ENCODE results near the gene STX8. TPM values are rescaled to one million over a fixed set of nuclear protein-coding genes. Genes with fewer than 3 reads are reported as not detected.
"Not testable (repeated sequence)": the region's sequence is repeated elsewhere in the genome, so short reads cannot be mapped to it uniquely, and the experiment has no call there.

Gene STX8
- total RNA-seq, 1 donor from 2014 or later = 58.4 TPM

DNA sequence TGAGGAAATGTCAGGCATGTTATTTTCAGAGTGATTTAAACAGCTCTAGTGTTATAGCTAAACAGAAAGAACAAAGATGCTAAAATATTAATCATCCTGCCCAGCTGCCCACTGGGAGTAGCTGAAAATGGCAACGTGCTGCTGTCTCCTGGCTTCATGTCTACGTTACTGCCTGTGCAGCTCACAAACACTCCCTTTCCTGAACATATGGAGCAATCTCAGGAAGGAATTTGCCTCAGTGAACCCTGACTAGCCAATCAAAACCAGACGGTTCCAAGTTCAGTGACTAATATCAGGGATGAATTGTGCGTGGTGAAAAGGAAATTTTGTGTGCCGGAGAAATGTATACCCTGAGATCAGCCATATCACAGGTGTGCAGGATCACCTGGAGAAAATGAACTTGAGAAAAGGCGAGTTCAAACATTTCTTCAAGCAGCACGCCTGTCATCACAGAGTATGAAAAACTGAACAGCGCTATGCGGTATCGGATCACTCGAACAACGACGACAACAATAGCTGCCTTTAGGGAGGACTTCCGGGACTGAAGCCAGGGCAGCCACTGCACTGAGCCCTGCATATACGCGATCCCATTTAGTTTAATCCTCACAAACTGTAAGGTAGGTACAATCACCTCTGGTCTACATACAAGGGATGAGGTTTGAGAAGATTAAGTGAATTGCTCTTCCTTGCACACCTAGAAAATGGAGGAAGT is 110.3 kb downstream of the STX8 start:
- FAIRE-seq (peak; percentile 96), DNase-seq (ENCODE audit: low read depth) (peak; percentile 91)
- Histone ChIP-seq H3K4me3 (ENCODE audit: low read depth, low read length) (peak overlapping the region; percentile 35), H3K27me3 (ENCODE audit: control insufficient read depth, insufficient read depth, low read length) (no peaks in the 10 kb centered on the region), H3K36me3 (ENCODE audit: control insufficient read depth, insufficient read depth, low read length) (peaks cover 2% of the 10 kb centered on the region)
- TF ChIP-seq, protein P1, sequence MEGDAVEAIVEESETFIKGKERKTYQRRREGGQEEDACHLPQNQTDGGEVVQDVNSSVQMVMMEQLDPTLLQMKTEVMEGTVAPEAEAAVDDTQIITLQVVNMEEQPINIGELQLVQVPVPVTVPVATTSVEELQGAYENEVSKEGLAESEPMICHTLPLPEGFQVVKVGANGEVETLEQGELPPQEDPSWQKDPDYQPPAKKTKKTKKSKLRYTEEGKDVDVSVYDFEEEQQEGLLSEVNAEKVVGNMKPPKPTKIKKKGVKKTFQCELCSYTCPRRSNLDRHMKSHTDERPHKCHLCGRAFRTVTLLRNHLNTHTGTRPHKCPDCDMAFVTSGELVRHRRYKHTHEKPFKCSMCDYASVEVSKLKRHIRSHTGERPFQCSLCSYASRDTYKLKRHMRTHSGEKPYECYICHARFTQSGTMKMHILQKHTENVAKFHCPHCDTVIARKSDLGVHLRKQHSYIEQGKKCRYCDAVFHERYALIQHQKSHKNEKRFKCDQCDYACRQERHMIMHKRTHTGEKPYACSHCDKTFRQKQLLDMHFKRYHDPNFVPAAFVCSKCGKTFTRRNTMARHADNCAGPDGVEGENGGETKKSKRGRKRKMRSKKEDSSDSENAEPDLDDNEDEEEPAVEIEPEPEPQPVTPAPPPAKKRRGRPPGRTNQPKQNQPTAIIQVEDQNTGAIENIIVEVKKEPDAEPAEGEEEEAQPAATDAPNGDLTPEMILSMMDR (IDR thresholded peaks at IDR 0.05; ENCODE audit: insufficient read depth, low read length, severe bottlenecking) = peak; percentile 13

- no peak for FAIRE-seq
- Histone ChIP-seq H3K36me3 (ENCODE audit: control insufficient read depth, insufficient read depth, low read length) (no peaks in the 10 kb centered on the region), H3K4me3 (ENCODE audit: low read depth, low read length) (no peak overlapping the region), H3K27me3 (ENCODE audit: control insufficient read depth, insufficient read depth, low read length) (no peaks in the 10 kb centered on the region)
- TF ChIP-seq, protein P1 (IDR thresholded peaks at IDR 0.05; ENCODE audit: insufficient read depth, low read length, severe bottlenecking) = no peak
- no peak for DNase-seq (ENCODE audit: low read depth)
Measured at GRCh38 chr17:9457005-9457404, 118.6 kb downstream of the STX8 start.

GRCh38 chr17:9456330-9456729 is 119.3 kb downstream of the STX8 start:
- FAIRE-seq = no peak
- Histone ChIP-seq H3K27me3 (ENCODE audit: control insufficient read depth, insufficient read depth, low read length) (no peaks in the 10 kb centered on the region), H3K4me3 (ENCODE audit: low read depth, low read length) (no peak overlapping the region), H3K36me3 (ENCODE audit: control insufficient read depth, insufficient read depth, low read length) (no peaks in the 10 kb centered on the region)
- TF ChIP-seq, protein P1 (IDR thresholded peaks at IDR 0.05; ENCODE audit: insufficient read depth, low read length, severe bottlenecking) = no peak
- DNase-seq (ENCODE audit: low read depth) = no peak

- TF ChIP-seq, protein P1 (IDR thresholded peaks at IDR 0.05; ENCODE audit: insufficient read depth, low read length, severe bottlenecking) = no peak
- FAIRE-seq = no peak
- H3K36me3 ChIP-seq (ENCODE audit: control insufficient read depth, insufficient read depth, low read length) = no peaks in the 10 kb centered on the region
- no peaks in the 10 kb centered on the region for H3K27me3 ChIP-seq (ENCODE audit: control insufficient read depth, insufficient read depth, low read length)
- peak; percentile 26 for DNase-seq (ENCODE audit: low read depth)
- no peak overlapping the region for H3K4me3 ChIP-seq (ENCODE audit: low read depth, low read length)
Measured at GRCh38 chr17:9451934-9452333, 123.7 kb downstream of the STX8 start.

DNA sequence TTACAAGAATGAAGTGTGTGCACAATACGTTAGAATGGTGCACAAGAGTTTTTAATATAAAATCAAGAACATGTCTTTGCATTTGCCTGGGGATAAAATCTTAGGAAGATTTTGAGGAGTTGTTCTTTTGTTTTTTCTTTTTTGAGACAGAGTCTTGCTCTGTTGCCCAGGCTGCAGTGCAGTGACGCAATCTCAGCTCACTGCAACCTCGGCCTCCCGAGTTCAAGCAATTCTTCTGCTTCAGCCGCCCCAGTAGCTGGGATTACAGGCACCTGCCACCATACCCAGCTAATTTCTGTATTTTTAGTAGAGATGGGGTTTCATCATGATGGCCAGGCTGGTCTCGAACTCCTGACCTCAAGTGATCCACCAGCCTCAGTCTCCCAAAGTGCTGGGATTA is 128.3 kb downstream of the STX8 start:
- not testable (repeated sequence) for DNase-seq (ENCODE audit: low read depth); H3K36me3 ChIP-seq (ENCODE audit: control insufficient read depth, insufficient read depth, low read length); H3K4me3 ChIP-seq (ENCODE audit: low read depth, low read length); H3K27me3 ChIP-seq (ENCODE audit: control insufficient read depth, insufficient read depth, low read length); FAIRE-seq

DNA sequence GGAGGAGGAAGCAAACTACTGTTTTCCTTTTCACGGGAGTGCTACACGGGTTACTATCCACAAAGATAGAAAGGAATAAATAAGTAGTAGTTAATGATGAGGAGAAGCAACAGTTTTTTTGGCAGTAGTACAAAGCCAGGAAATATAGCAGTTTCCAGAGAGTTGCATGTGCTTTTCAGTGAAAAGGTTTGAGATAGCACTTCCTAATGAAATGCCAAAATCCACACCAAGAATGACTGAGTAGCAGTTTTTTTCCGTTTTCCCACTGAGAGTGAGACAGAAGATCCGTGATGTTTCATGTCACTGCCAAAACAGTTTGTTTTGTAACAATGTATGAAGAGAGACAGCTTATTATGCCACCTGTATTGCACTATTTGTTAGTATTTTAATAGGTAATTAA is 129.1 kb downstream of the STX8 start:
- Histone ChIP-seq H3K27me3 (ENCODE audit: control insufficient read depth, insufficient read depth, low read length) (no peaks in the 10 kb centered on the region), H3K36me3 (ENCODE audit: control insufficient read depth, insufficient read depth, low read length) (no peaks in the 10 kb centered on the region), H3K4me3 (ENCODE audit: low read depth, low read length) (no peak overlapping the region)
- DNase-seq (ENCODE audit: low read depth) (no peak), FAIRE-seq (no peak)
- TF ChIP-seq, protein P1 (IDR thresholded peaks at IDR 0.05; ENCODE audit: insufficient read depth, low read length, severe bottlenecking) = no peak

All from bronchial epithelial cell (primary cell).